ENCODE measurements around the gene RUFY4. TPM values are rescaled to one million over a fixed set of nuclear protein-coding genes. Genes with fewer than 3 reads are reported as not detected.

The RUFY4 gene
- total RNA-seq, 1 donor from 2014 or later, result not detected

DNA sequence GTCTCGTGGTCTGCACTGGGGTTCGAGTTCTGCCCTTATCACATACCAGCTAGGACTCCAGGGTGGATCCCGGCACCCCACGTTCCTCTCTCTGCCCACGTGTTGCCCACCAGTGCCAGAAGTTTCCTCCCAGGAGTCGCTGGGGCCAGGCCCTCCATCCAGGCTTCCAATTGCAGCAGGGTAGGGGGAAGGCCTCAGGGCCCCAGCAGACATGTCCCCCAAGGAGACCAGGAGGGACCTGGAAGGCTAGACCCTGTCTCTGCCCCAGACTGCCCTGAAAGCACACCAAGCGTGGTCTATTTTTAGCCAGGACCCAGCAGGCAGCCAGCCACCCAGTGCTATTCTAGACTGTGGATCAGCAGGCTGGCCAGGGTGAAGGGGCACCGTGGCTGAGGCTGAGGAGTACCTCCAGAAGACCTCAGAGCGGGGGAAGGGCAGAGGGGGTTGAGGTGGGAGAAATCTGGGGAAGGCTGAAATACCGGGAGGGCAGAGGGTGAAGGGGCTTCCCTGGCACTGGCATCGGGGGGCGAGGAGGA lies 47.4 kb upstream of the RUFY4 start:
- Mint-ChIP-seq H3K27me3 (ENCODE audit: low read depth) (no peaks in the 10 kb centered on the region), H3K27ac (ENCODE audit: unreplicated experiment) (peak overlapping the region; percentile 86), H3K4me3 (ENCODE audit: unreplicated experiment) (peak overlapping the region; percentile 31), H3K4me1 (ENCODE audit: low read depth) (peaks cover 58% of the 10 kb centered on the region), H3K9me3 (ENCODE audit: low read depth) (no peaks in the 10 kb centered on the region), H3K36me3 (ENCODE audit: low read depth) (no peaks in the 10 kb centered on the region)
- no peak for TF ChIP-seq CTCF (IDR thresholded peaks at IDR 0.05)
- peak; percentile 75 for DNase-seq (ENCODE audit: low spot score)

DNA sequence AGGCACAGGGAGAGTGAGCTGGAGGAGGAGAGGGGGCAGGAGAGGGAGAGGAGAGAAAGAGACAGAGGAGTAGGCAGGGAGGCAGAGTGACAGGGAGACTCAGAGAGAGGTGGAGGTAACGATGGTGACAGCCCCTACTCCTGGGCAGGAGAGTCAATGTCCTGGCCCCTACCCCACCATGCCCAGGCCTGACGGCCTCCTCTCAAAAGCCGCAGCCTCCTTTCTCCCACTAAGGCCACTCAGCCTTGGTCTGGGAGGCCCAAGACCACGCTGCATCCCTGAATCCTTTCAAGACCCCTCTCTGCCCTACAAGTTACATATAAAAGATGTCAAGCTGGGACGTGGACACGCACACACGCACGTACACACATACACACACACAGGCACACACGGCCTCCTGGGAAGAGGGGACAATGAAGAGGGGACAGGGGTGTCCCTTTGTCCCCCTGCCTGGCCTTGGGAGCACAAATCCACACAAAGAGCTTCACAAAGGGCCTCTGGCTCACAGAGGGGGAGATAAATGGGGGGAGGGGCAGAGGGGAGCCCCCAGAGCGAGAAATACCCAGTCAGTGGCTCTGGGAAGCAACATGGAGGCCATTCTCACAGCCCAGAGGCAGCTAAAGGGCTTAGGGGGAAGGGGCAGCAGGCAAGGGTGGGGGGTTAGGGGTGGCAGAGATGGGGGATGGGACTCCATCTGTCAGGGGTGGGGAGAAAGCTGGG lies 46.8 kb upstream of the RUFY4 start:
- DNase-seq (ENCODE audit: low spot score), result peak; percentile 54
- Mint-ChIP-seq H3K4me3 (ENCODE audit: unreplicated experiment) (no peak overlapping the region), H3K9me3 (ENCODE audit: low read depth) (no peaks in the 10 kb centered on the region), H3K27me3 (ENCODE audit: low read depth) (no peaks in the 10 kb centered on the region), H3K36me3 (ENCODE audit: low read depth) (no peaks in the 10 kb centered on the region), H3K4me1 (ENCODE audit: low read depth) (peaks cover 51% of the 10 kb centered on the region), H3K27ac (ENCODE audit: unreplicated experiment) (peak overlapping the region; percentile 86)
- TF ChIP-seq CTCF (IDR thresholded peaks at IDR 0.05), result no peak

DNA sequence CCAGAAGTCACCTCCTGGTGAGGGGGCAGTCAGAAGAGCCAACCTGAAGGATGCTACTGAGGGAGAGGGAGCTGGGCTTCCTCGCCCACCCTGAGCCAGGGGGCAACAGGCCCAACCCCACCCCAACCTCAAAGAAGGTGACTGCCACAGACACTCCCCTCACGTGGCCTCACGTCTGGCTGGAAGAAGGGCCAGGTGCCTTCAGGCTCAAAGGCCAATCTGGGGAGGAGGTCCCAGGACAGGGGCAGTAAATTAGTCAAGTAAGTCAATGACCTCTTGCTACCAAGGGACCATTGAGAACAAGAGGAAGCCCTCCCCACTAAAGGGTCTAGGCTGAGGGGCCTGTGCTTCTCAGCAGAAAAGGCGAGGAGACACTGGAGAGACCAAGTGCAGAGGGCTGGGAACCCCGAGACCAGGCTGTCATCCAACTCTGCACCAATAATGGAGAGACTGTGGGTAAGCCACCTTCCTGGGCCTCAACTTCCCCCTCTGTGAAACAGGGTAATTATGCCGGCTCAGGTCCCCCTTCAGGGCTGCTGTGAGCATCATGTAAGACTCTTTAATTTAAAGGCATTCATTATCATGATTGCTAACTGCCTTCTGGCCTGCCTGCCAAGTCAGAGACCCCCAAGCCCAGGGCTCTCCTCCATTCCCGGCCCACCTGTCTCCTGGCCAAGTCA lies 46.1 kb upstream of the RUFY4 start:
- no peaks in the 10 kb centered on the region for H3K36me3 Mint-ChIP-seq (ENCODE audit: low read depth)
- no peak for TF ChIP-seq CTCF (IDR thresholded peaks at IDR 0.05)
- no peak overlapping the region for H3K27ac Mint-ChIP-seq (ENCODE audit: unreplicated experiment)
- no peaks in the 10 kb centered on the region for H3K27me3 Mint-ChIP-seq (ENCODE audit: low read depth)
- H3K4me1 Mint-ChIP-seq (ENCODE audit: low read depth), result peaks cover 44% of the 10 kb centered on the region
- peak; percentile 43 for DNase-seq (ENCODE audit: low spot score)
- no peak overlapping the region for H3K4me3 Mint-ChIP-seq (ENCODE audit: unreplicated experiment)
- H3K9me3 Mint-ChIP-seq (ENCODE audit: low read depth), result no peaks in the 10 kb centered on the region

GRCh38 chr2:218023636-218024035 lies 45.4 kb upstream of the RUFY4 start:
- DNase-seq (ENCODE audit: low spot score), result peak; percentile 34
- Mint-ChIP-seq H3K27ac (ENCODE audit: unreplicated experiment) (no peak overlapping the region), H3K27me3 (ENCODE audit: low read depth) (no peaks in the 10 kb centered on the region), H3K4me1 (ENCODE audit: low read depth) (peaks cover 38% of the 10 kb centered on the region), H3K36me3 (ENCODE audit: low read depth) (no peaks in the 10 kb centered on the region), H3K9me3 (ENCODE audit: low read depth) (no peaks in the 10 kb centered on the region), H3K4me3 (ENCODE audit: unreplicated experiment) (no peak overlapping the region)
- TF ChIP-seq CTCF (IDR thresholded peaks at IDR 0.05), result no peak

DNA sequence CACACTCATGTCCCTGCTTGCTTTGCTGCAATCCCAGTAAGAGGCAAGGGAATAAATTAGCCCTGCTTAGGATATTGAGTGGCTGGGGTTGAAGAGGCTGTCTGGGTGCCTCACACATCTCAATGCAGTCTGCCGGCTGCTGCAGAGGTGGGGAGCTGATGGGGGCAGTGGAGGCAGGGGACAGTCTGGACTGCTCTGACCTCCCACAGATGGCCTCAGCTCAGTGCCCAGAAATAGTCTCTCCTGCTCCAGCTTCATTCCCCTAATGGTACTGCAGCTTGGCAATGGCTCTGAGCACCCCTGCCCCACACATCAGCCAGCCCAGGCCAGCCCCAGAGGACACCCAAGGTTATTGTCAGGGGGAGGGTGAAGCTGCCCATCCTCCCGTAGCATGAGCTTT lies 44.7 kb upstream of the RUFY4 start:
- H3K4me3 Mint-ChIP-seq (ENCODE audit: unreplicated experiment), result no peak overlapping the region
- peak; percentile 46 for DNase-seq (ENCODE audit: low spot score)
- TF ChIP-seq CTCF (IDR thresholded peaks at IDR 0.05), result no peak

More for the DNA sequence above, 44.7 kb upstream of the RUFY4 start:
- Mint-ChIP-seq H3K9me3 (ENCODE audit: low read depth) (no peaks in the 10 kb centered on the region), H3K4me1 (ENCODE audit: low read depth) (peaks cover 33% of the 10 kb centered on the region), H3K36me3 (ENCODE audit: low read depth) (no peaks in the 10 kb centered on the region), H3K27me3 (ENCODE audit: low read depth) (no peaks in the 10 kb centered on the region), H3K27ac (ENCODE audit: unreplicated experiment) (no peak overlapping the region)
